Kidney (tissue), 14 donors: ENCODE results near the gene ELOVL2. TPM values are rescaled to one million over a fixed set of nuclear protein-coding genes. Genes with fewer than 3 reads are reported as not detected.

Experiments used
- DNase-seq, 5 donors: peaks; one replicate each; pipeline ENCODE4 v3.0.0-alpha.2; 2013 to 2020
- FAIRE-seq: peaks from 2 replicates; lab custom pipeline; 2012; peaks lifted over from hg19 to GRCh38; lab: Jason Lieb, UNC
- H3K27ac ChIP-seq, 2 donors: one replicate each; pipeline ENCODE4 v1.7.0; 2013; ENCODE audit warnings: low read depth in 2 of 2, low read length in 2 of 2, inconsistent platforms in 1 of 2
- H3K27me3 ChIP-seq: one replicate; pipeline ENCODE4 v1.7.1; 2013; ENCODE audit warnings: low read length, inconsistent platforms; ENCODE audit not compliant: control insufficient read depth, insufficient read depth
- H3K36me3 ChIP-seq, 3 donors: one replicate each; pipeline versions ENCODE4 v1.7.0 to v1.7.1; 2013; ENCODE audit warnings: low read length in 3 of 3, control low read depth in 1 of 3, inconsistent platforms in 1 of 3; ENCODE audit not compliant: insufficient read depth in 3 of 3, control insufficient read depth in 2 of 3
- H3K4me1 ChIP-seq, 3 donors: one replicate each; pipeline versions ENCODE4 v1.7.0 to v1.7.1; 2013; ENCODE audit warnings: low read length in 3 of 3, inconsistent platforms in 1 of 3, low read depth in 1 of 3; ENCODE audit not compliant: control insufficient read depth in 2 of 3, insufficient read depth in 2 of 3
- H3K4me3 ChIP-seq, 3 donors: one replicate each; pipeline versions ENCODE4 v1.7.0 to v1.8.1; 2013; ENCODE audit warnings: low read length in 3 of 3, control low read depth in 1 of 3, inconsistent platforms in 1 of 3
- H3K9ac ChIP-seq, 3 donors: one replicate each; pipeline versions ENCODE4 v1.7.0 to v1.7.1; 2013; ENCODE audit warnings: low read length in 3 of 3, control low read depth in 1 of 3, inconsistent platforms in 1 of 3
- H3K9me3 ChIP-seq, 3 donors: one replicate each; pipeline versions ENCODE4 v1.7.0 to v1.7.1; 2013; ENCODE audit warnings: low read length in 3 of 3, control low read depth in 1 of 3, inconsistent platforms in 1 of 3; ENCODE audit not compliant: control insufficient read depth in 2 of 3, insufficient read depth in 1 of 3
- intact Hi-C: fragments of 100-400 bp; cut with DNase I; formaldehyde crosslinking; loops from one replicate; pipeline ENCODE4 v1.11.1; 2022
- polyA plus RNA-seq: library from polyadenylated mRNA; stranded (reverse); fragments of 350-450 nt; fragmentation: Illumina TruSeq; extraction: RNeasy Lipid Tissue Mini Kit (QIAGEN cat#74804); gene quantifications from one replicate; pipeline ENCODE4 v1.2.3, GENCODE V29; 2014; ENCODE audit warnings: low read depth, low replicate concordance; ENCODE audit not compliant: insufficient read depth
- total RNA-seq: library from RNA; stranded (reverse); fragmentation: NEBNext Ultra II Directional; extraction: Animal tissue kit (Norgen Biotek cat#: 25700); gene quantifications from one replicate; pipeline ENCODE4 v1.2.1, GENCODE V29; 2021
- TF ChIP-seq, protein P1 (sequence below): IDR thresholded peaks from 3 replicates; pipeline ENCODE4 v1.5.1; 2012; ENCODE audit warnings: mild to moderate bottlenecking, moderate library complexity, borderline replicate concordance; ENCODE audit not compliant: insufficient read depth; ENCODE audit errors: extremely low read depth
- donor health status: control.
- donor health status: control.
- donor health status: control.
- donor health status: control.
- donor health status: control.
- donor health status: DM: yes; HTN: yes; CAD: no.
- donor health status: Normal renal cell carcinoma (clear cell type).

Gene ELOVL2
- total and polyA plus RNA-seq, 2 donors from 2014 or later: 0.79 TPM; not detected in 1

DNA sequence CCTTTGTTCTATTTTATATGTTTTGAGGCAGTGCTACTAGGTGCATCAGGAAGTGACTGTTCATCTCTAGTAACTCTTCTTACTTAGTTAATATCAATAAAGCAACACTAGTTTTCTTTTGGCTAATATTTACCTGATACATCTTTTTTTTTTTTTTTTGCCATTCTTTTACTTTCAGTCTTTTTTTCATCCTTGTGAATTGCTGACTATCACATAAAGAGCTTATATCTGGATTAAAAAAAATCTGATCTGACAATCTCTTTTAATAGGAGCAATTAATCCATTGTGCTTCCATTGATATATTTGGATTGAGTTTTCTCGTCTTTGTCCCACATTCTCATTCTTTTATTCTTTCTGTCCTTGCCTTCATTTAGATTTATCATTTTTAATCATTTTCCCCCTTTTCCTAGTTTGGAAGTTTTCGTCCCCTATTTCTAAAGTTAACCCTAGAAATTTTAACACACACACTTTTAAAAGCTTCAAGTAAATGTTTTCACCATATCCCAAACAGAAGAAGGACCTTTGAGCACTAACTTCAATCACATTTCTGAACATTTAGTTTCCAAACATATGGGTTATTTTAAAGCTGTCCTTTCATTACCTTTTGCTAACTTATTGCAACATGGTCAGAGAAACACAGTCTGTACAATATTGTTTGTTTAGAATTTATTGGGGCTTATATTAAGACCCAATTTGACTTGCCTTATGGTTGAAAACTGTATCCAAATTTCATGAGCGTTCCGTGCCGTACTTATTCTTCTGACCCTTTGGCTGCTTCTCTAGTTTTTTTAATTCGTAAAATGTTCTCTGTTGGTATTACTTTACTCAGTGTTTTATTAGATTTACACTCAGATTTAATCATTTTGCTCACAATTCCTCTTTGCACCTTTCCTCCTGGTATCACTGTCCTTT is 94.3 kb downstream of the ELOVL2 start:
- intact Hi-C loops: loop anchor here (10.0 kb wide), 1 partner anchor 115 kb away; no protein-coding TSS in a partner anchor
- DNase-seq: no peak
- no peaks in the 10 kb centered on the region for H3K9me3 ChIP-seq
- no peak for FAIRE-seq
- no peak overlapping the region for H3K9ac ChIP-seq
- no peak overlapping the region for H3K4me3 ChIP-seq
- no peak overlapping the region for H3K27ac ChIP-seq
- H3K27me3 ChIP-seq: no peaks in the 10 kb centered on the region
- no peaks in the 10 kb centered on the region for H3K36me3 ChIP-seq
- no peaks in the 10 kb centered on the region for H3K4me1 ChIP-seq
- TF ChIP-seq, protein P1, sequence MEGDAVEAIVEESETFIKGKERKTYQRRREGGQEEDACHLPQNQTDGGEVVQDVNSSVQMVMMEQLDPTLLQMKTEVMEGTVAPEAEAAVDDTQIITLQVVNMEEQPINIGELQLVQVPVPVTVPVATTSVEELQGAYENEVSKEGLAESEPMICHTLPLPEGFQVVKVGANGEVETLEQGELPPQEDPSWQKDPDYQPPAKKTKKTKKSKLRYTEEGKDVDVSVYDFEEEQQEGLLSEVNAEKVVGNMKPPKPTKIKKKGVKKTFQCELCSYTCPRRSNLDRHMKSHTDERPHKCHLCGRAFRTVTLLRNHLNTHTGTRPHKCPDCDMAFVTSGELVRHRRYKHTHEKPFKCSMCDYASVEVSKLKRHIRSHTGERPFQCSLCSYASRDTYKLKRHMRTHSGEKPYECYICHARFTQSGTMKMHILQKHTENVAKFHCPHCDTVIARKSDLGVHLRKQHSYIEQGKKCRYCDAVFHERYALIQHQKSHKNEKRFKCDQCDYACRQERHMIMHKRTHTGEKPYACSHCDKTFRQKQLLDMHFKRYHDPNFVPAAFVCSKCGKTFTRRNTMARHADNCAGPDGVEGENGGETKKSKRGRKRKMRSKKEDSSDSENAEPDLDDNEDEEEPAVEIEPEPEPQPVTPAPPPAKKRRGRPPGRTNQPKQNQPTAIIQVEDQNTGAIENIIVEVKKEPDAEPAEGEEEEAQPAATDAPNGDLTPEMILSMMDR: no peak

DNA sequence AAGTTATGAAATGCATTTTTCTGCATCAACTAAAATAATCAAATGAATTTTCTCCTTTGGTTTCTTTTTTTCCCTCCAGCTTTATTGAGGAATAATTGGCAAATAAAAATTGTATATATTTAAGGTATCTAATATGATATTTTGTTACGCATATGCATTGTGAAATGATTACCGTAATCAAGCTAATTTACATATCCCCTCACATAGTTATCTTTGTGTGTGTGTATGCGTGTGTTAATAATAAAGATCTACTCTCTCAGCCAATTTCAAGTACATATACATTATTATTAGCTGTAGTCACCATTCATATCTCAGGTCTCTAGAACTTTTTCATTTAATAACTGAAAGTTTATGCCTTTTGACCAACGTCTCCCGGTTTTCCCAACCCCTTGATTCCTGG is 96.1 kb downstream of the ELOVL2 start:
- no peaks in the 10 kb centered on the region for H3K9me3 ChIP-seq
- no peaks in the 10 kb centered on the region for H3K27me3 ChIP-seq
- H3K9ac ChIP-seq: no peak overlapping the region
- FAIRE-seq (no peak), DNase-seq (no peak)
- H3K27ac ChIP-seq: no peak overlapping the region
- H3K4me1 ChIP-seq: no peaks in the 10 kb centered on the region
- H3K36me3 ChIP-seq: no peaks in the 10 kb centered on the region
- H3K4me3 ChIP-seq: no peak overlapping the region
- intact Hi-C loops: no loop called here
- TF ChIP-seq, protein P1: no peak

DNA sequence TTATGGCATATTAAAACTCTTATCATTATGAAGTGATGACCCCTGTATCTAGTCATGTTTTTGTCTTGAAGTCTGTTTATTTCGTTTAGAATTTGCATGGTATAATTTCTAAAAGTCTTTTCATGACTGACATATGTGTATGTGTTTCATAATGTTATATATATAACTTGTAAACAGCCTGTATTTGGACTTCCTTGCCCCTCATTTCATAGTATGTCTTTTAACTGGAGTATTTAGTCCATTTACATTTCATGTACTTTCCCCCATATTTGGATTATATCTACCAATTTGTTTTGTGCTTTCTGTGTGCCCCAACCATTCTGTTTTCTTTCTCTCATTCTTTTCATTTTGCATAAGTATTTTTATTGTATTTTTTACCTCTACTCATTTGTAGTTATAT is 98.3 kb downstream of the ELOVL2 start:
- H3K4me3 ChIP-seq: no peak overlapping the region
- no peaks in the 10 kb centered on the region for H3K9me3 ChIP-seq
- TF ChIP-seq, protein P1: no peak
- intact Hi-C loops: no loop called here
- H3K9ac ChIP-seq: no peak overlapping the region
- H3K4me1 ChIP-seq: no peaks in the 10 kb centered on the region
- DNase-seq (no peak), FAIRE-seq (no peak)
- no peaks in the 10 kb centered on the region for H3K36me3 ChIP-seq
- no peak overlapping the region for H3K27ac ChIP-seq
- H3K27me3 ChIP-seq: no peaks in the 10 kb centered on the region
